Hepatocyte (in vitro differentiated cells): ENCODE results near the gene HMGXB3.

Source experiments
- CTCF ChIP-seq: fragments of 200-600 bp; sonication (generic); IDR thresholded peaks from 2 replicates; pipeline ENCODE4 v1.5.1; 2016; ENCODE audit warnings: antibody characterized with exemption, mild to moderate bottlenecking; ENCODE audit not compliant: poor library complexity
- EZH2 ChIP-seq: fragments of 200-600 bp; sonication (generic); IDR thresholded peaks from 2 replicates; pipeline ENCODE4 v1.6.1; 2016; ENCODE audit warnings: antibody characterized with exemption, mild to moderate bottlenecking, borderline replicate concordance
- EZH2phosphoT487 ChIP-seq: fragments of 200-600 bp; sonication (generic); IDR thresholded peaks from one replicate; pipeline ENCODE4 v1.6.1; 2018; ENCODE audit warnings: antibody characterized with exemption, mild to moderate bottlenecking, low read depth, moderate library complexity; ENCODE audit not compliant: unreplicated experiment, severe bottlenecking

GRCh38 chr5:150078802-150079689 is 78.5 kb downstream of the HMGXB3 start:
- TF ChIP-seq CTCF (no peak), EZH2 (no peak), EZH2phosphoT487 (no peak)
